Measurements from ENCODE around the gene CYB561D2.

- TF ChIP-seq CTCF (IDR thresholded peaks at IDR 0.05), result no peak
- no peak for TF ChIP-seq POLR2A (IDR thresholded peaks at IDR 0.05)
- TF ChIP-seq EP300 (IDR thresholded peaks at IDR 0.05), result no peak
These were observed 20.3 kb upstream of the CYB561D2 start for GRCh38 chr3:50330330-50330729.
